HG03135 (cell line): Measurements from ENCODE around the gene BLVRA.

ENCODE experiments used
- ATAC-seq: cut with Tn5 transposase; IDR thresholded peaks from one replicate; pipeline ENCODE4 v1.9.1; 2021; ENCODE audit warnings: mild to moderate bottlenecking, moderate library complexity; ENCODE audit not compliant: unreplicated experiment

BLVRA gene

GRCh38 chr7:43850348-43851116, 92.1 kb downstream of the BLVRA start:
- ATAC-seq, result no peak

DNA sequence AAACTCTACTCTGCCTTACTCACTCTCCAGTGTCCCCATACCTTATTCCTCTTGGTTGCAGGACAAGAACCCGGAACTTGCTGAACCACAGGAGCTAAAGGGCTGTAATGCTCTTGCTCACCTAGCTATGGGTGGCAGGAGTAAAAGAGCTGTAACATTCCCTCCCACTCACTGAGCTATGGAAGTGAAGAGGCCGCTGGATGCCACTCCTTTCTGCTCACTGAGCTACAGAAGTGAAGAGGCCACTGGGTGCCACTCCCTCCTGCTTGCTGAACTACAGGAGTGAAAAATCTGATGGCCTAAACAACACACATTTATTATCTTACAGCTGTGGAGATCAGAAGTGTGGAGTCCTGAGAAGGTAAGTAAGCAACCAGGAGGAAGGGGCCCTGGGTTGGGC, 93.3 kb downstream of the BLVRA start:
- no peak for ATAC-seq

DNA sequence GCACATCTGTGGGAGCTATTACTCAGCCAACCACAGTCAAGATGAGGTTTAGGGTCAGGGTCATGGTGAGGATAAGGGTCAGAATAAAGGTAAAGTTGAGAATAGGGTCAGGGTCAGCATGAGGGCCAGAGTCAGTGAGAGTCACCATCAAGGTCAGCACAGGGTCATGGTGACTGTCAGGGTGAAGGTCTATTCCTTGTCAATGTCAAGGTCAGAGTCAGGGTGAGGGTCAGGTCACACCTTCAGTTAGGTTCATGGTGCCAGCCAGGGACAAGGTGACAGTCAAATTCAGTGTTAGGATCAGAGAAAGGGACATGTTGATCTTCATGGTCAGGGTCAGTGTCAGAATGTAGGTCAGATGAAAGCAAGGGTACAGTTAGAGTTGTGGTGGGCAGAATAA, 96.7 kb downstream of the BLVRA start:
- ATAC-seq, result no peak

DNA sequence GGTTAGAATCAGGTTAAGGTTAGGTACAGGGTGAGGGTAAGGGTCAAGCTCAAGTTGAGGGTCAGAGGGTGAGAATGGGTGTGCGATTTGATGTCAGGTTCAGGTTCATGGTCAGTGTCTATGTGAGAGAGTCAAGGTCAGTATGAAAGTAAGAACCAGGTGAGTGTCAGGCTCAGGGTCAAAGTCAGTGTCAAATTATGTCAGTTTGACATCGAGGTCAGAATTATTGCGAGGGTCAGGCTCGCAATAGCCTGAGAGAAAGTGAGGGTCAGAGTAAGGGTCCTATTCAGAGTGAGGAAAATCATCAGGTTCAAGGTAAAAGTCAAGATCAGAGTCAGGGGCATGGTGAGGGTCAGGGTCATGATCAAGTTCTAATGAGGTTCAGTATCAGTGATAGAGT, 97.8 kb downstream of the BLVRA start:
- ATAC-seq, result no peak
